SK-N-MC (cell line): Measurements from ENCODE around the gene TMEM141.

ENCODE experiments used
- EZH2 ChIP-seq: fragments of 200-600 bp; sonication (generic); IDR thresholded peaks from one replicate; pipeline ENCODE4 v1.6.1; 2017; ENCODE audit warnings: antibody characterized with exemption
- FOXP2 ChIP-seq: optimal IDR thresholded peaks from 2 replicates; pipeline ENCODE3; 2011; ENCODE audit warnings: mild to moderate bottlenecking, moderate library complexity; ENCODE audit not compliant: insufficient read depth; ENCODE audit errors: extremely low read length, control extremely low read depth
- POLR2AphosphoS5 ChIP-seq: IDR thresholded peaks from 2 replicates; pipeline ENCODE4 v1.6.1; 2012; ENCODE audit warnings: mild to moderate bottlenecking, low read depth, low read length, borderline replicate concordance

- TF ChIP-seq POLR2AphosphoS5: no peak
- no peak for TF ChIP-seq EZH2
- no peak for TF ChIP-seq FOXP2
These were observed 40.6 kb downstream of the TMEM141 start for GRCh38 chr9:136831720-136832104.
